DMS 273 (cell line): Measurements from ENCODE around the gene SPDYE2.
"Not testable (repeated sequence)": the region's sequence is repeated elsewhere in the genome, so short reads cannot be mapped to it uniquely, and the experiment has no call there.

Experiments
- DNase-seq: peaks from one replicate; lab custom pipeline; 2025; ENCODE audit not compliant: unreplicated experiment; lab: John Stamatoyannopoulos, UW

Gene SPDYE2

DNA sequence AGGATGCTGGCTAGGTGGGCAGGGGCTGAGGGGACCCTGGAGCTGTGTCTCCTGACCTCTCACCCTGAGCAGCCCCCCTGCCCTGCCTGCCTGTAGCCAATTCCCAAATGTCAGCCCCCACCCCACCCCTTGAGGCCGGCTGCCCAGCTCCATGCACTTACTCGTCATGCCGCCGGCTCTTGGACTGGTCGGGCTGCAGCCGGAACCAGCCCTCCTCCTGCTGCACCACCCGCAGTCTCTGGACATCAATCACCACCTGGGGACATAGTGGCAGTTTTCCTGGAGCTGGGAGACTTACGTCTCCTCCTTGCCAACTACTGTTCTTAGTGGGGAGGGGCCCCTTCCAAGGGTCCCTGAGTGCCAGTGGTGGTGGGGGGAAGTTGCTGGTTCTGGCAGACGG, 48.7 kb downstream of the SPDYE2 start:
- DNase-seq, result not testable (repeated sequence)

DNA sequence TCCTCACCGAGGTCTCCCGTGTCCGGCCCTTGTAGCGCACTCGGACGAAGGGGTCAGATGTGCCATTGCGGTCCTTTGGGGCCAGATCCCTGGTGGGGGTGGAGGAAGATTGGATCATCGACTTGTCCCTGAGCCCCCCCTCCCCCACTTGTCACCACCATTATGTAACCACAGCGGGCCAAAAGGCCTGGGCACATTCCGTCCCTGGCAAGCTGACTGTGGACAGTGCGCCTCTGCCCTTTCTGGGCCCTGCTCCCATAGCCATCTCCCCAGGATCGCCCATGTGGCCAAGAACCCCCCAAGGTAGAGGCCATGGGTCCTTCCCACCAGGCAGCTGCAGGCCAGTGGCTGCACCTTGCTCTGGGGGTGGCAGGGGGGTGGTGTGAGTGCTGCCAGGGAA, 51.3 kb downstream of the SPDYE2 start:
- DNase-seq, result not testable (repeated sequence)

DNA sequence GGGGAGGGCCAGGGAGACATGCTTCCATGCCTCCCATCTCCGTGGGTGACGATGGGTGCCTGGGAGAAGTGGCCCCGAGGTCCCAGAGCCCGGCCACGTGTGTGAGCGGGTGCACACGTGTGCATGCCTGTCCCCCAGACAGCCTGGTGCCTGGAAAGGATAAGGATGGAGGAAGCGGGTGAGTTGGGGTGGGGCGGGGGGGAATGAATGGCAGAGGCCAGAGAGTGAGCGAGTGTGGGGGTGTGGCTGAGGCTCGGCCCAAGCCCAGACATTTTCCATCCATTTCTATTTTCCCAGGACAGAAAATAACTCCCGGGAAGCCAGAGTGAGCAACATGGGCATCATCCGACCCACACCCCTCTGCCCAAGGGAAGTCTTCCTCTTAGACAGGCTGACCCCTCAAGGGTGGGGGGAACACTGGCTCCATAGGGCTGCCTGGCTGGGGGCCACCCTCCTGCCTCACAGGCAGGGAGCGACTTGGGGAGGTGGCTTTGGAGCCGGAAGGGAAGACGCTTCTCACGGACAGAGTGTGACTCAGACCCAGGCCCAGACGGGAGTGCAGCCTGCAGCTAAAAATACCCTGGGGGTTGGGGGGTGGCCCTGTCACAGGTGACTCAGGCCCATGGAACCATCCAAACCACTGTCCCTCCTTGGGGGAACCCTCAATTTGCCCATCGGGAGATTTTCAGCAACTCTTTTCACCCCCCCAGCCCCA, 53.6 kb downstream of the SPDYE2 start:
- DNase-seq, result not testable (repeated sequence)

DNA sequence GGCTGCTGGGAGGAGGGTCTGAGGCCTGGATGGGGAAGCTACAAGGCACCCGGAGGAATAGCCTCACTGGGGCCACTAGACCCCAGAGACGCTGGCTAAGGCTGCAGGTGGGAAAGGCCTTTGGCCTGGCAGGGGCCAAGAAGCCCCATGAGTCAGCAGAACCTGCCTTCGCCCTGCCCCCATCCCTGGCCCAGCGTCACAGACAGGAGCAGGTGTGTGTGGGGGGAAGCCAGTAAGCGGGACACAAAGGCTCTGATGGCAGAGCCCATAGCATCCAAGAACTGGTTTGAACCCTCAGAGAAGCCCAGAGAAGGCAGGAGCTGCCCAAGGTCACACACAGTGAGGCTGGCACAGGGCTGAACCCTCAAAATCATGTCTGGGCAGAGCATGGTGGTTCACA, 55.8 kb downstream of the SPDYE2 start:
- not testable (repeated sequence) for DNase-seq

DNA sequence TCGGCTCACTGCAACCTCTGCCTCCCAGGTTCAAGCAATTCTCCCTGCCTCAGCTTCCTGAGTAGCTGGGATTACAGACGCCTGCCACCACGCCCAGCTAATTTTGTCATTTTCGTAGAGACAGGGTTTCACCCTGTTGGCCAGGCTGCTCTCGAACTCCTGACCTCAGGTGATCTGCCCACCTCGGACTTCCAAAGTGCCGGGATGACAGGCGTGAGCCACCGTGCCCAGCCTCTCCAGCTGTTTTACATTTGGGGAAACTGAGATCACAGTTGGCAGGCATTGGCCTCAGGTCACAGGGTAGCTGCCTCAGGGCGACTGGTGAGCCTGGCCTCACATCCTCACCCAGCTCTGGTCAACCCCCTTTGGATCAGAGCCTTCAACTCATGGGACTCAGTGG, 58.7 kb downstream of the SPDYE2 start:
- not testable (repeated sequence) for DNase-seq

DNA sequence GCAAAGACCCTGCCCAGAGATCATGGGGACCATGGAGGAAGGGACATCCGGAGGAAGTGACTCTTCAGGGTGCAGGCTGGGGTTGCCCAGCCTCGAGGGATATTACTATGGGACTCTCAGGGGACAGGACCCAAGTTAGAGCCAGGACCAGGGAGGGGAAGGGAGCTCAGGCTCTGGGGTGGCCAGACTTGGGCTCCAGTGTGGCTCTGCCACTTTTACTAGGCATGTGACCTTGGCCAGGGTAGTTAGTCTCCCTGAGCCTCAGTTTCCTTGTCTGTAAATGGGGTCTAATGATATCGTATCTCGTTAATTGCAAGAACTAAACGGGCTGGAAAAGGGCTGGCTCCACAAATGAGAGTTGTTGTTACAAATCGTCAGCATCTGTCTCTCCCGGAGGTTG, 59.4 kb downstream of the SPDYE2 start:
- not testable (repeated sequence) for DNase-seq

DNA sequence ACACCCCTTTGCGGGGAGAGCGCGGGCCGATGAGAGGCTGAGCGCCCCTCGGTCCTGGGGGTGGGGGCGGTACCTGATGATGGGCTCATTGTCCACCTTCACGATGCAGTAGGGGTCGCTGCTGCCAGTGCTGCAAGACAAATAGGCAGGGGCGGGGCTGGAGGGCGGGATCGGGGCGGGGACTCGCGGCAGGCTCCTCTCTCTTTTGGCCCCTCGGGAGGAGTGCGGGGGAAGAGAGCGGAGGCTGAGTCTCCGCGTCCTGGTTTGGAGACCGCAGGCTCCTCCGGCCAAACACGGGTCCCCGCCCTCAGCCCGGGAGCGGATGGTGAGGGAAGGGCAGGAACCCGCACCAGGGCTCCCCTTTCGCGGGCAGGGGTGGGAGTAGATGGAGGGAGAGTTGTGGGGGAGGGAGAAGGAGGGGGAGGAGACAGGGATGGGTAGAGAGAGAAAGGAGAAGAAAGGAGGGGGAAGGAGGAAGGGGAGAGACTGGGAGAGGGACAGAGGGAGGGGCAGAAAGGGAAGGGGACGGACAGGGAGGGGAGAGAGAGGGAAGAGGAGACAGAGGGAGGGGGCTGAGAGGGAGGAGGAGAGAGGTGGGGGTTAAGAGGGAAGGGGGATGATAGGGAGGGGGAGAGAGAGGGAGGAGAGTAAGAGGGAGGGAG, 60.1 kb downstream of the SPDYE2 start:
- DNase-seq, result not testable (repeated sequence)

DNA sequence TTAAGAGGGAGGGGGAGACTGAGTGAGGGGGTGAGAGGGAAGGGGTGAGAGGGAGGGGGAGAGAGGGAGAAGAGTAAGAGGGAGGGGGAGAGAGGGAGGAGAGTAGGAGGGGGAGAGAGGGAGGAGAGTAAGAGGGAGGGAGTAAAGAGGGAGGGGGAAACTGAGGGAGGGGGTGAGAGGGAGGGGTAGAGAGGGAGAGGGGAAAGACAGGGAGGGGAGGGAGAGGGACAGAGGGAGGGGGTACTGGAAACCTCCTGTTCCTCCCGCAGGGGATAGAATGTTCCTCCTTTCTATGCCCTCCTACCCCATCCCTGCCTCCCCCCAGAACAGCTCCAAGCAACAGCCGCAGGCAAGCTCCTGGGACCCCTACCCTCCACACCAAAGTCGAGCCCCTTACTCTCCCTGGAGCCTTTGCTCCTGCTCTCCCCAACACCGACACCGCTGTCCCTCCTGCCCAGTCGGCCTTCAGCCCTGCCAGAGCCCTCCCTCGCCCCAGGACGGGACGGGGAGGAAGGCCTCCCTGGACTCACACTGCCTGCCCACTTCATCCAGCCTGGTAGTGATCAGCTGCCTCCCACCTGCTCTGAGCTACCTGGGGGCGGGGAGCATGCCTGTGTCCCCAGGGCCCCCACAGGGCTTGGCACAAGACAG, 60.8 kb downstream of the SPDYE2 start:
- not testable (repeated sequence) for DNase-seq
